Measurements from ENCODE around the gene SOX18. TPM values are rescaled to one million over a fixed set of nuclear protein-coding genes. Genes with fewer than 3 reads are reported as not detected.

The SOX18 gene
- total and polyA plus RNA-seq, 2 of the 13 experiments (the other 11 are each of a cell fraction or from before 2014, with no cell fraction given) = 1.6 to 1.9 TPM

- TF ChIP-seq LRRFIP1 (CRISPR knock-in tag; conservative IDR thresholded peaks at IDR 0.05) (peak; percentile 69; the same call in 1 of the 2 replicates), PHF8 (CRISPR knock-in tag; IDR thresholded peaks at IDR 0.05) (peak; percentile 46), ZNF687 (CRISPR knock-in tag; IDR thresholded peaks at IDR 0.05) (peak; percentile 76), AKAP8 (CRISPR knock-in tag; IDR thresholded peaks at IDR 0.05) (peak; percentile 32), IRX3 (CRISPR knock-in tag; IDR thresholded peaks at IDR 0.05; ENCODE audit: borderline replicate concordance, low read depth) (peak; percentile 77; the same call in 1 of the 2 replicates), CREM (IDR thresholded peaks at IDR 0.05) (no peak), CREM (CRISPR knock-in tag; IDR thresholded peaks at IDR 0.05) (no peak), ZNF83 (CRISPR knock-in tag; IDR thresholded peaks at IDR 0.05; ENCODE audit: borderline replicate concordance) (peak; percentile 95), ZFYVE20 (CRISPR knock-in tag; IDR thresholded peaks at IDR 0.05; ENCODE audit: borderline replicate concordance, low read depth) (peak; percentile 36; the same call in 1 of the 2 replicates), ZNF724P (CRISPR knock-in tag; IDR thresholded peaks at IDR 0.05; ENCODE audit: borderline replicate concordance) (peak; percentile 96), HOXD1 (CRISPR knock-in tag; IDR thresholded peaks at IDR 0.05) (peak; percentile 65), ZNF616 (CRISPR knock-in tag; IDR thresholded peaks at IDR 0.05; ENCODE audit: low read depth) (peak; percentile 45; the same call in 1 of the 2 replicates), ZNF331 (CRISPR knock-in tag; IDR thresholded peaks at IDR 0.05) (peak; percentile 65), ZNF720 (CRISPR knock-in tag; IDR thresholded peaks at IDR 0.05) (no peak), SNAPC5 (CRISPR knock-in tag; IDR thresholded peaks at IDR 0.05; ENCODE audit: borderline replicate concordance) (0 out of 2 replicates have a peak, but pooled peaks have one; percentile 68), ZNF556 (CRISPR knock-in tag; IDR thresholded peaks at IDR 0.05; ENCODE audit: borderline replicate concordance) (peak; percentile 71), NFKB2 (CRISPR knock-in tag; IDR thresholded peaks at IDR 0.05; ENCODE audit: borderline replicate concordance) (peak; percentile 65; the same call in 1 of the 2 replicates), USF2 (IDR thresholded peaks at IDR 0.05; ENCODE audit: low read depth, low read length) (no peak), USF2 (CRISPR knock-in tag; IDR thresholded peaks at IDR 0.05; ENCODE audit: borderline replicate concordance) (no peak)
Measured at GRCh38 chr20:64041040-64041780, 8.2 kb downstream of the SOX18 start (continued).

Data from HepG2 (cell line).